SK-N-SH (cell line): Measurements from ENCODE around the gene KLHL14.

Experiments used
- CTCF ChIP-seq: fragments of 200-600 bp; sonication (generic); IDR thresholded peaks from 2 replicates; pipeline ENCODE4 v1.6.1; 2017; ENCODE audit warnings: antibody characterized with exemption, mild to moderate bottlenecking, moderate library complexity
- EP300 ChIP-seq, 2 experiments: IDR thresholded peaks; 2 replicates each; pipeline versions ENCODE4 v1.4.0 to v1.6.1; 2012; ENCODE audit warnings: borderline replicate concordance in 1 of 2, low read depth in 1 of 2, low read length in 1 of 2
- EZH2phosphoT487 ChIP-seq: fragments of 200-600 bp; sonication (generic); IDR thresholded peaks from 2 replicates; pipeline ENCODE4 v1.6.1; 2017; ENCODE audit warnings: low read depth, mixed run types, mild to moderate bottlenecking, antibody characterized with exemption, moderate library complexity, borderline replicate concordance
- IRF3 ChIP-seq: fragments of 150-350 bp; IDR thresholded peaks from 2 replicates; pipeline ENCODE4 v1.6.1; 2016; ENCODE audit warnings: mild to moderate bottlenecking, low read depth, low read length
- JUND ChIP-seq: IDR thresholded peaks from 2 replicates; pipeline ENCODE4 v1.4.0; 2012
- MAX ChIP-seq: IDR thresholded peaks from 2 replicates; pipeline ENCODE4 v1.4.0; 2012; ENCODE audit warnings: low read depth
- POLR2AphosphoS5 ChIP-seq: IDR thresholded peaks from 2 replicates; pipeline ENCODE4 v1.6.1; 2012; ENCODE audit warnings: low read depth, low read length
- RAD21 ChIP-seq: IDR thresholded peaks from 2 replicates; pipeline ENCODE4 v1.6.1; 2012; ENCODE audit warnings: mild to moderate bottlenecking, low read length
- REST ChIP-seq: IDR thresholded peaks from 2 replicates; pipeline ENCODE4 v1.6.1; 2012; ENCODE audit warnings: mild to moderate bottlenecking, low read depth, low read length, moderate library complexity
- SMC3 ChIP-seq: IDR thresholded peaks from 2 replicates; pipeline ENCODE4 v1.6.1; 2012; ENCODE audit warnings: low read depth, low read length, improper control_type of control experiment
- TF ChIP-seq, protein P1 (sequence below): fragments of 150-350 bp; IDR thresholded peaks from 2 replicates; pipeline ENCODE4 v1.6.1; 2017; ENCODE audit warnings: antibody characterized with exemption, low read length, low read depth, borderline replicate concordance

DNA sequence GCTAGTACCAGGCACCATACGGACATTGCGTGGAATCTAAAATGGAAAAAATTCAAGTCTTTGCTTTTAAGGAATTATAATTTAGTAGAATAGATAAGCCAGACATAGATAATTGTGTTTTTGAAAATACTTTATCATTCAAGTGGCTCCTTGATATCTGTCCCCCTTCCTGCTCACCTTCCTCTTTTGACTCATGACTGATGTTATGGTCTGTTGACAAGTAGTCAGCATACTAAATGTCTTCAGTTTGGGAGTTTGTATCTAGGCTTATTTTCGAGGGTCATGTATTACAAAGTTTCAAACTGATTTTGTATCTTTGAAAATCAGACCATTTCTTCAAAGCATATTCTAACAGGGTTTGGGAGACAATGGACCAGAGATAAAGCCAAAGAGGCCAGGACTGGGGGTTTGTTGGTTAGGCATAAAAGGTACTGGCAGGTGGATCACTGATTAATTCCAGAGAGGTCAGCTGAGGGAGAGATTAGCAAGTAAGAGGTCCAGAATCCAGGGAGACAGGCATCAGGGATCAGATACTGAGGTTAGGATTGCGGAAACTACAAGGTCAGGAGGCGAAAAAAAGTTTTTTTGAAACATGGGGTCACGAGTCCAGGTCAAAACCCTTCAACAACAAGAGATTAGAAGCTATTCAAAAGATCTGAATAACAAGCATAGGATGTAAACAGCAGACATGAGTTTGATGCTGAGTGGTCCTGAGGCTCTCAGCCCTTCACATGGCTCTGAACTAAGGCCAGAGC, 31.5 kb upstream of the KLHL14 start:
- no peak for TF ChIP-seq CTCF
- TF ChIP-seq, protein P1, sequence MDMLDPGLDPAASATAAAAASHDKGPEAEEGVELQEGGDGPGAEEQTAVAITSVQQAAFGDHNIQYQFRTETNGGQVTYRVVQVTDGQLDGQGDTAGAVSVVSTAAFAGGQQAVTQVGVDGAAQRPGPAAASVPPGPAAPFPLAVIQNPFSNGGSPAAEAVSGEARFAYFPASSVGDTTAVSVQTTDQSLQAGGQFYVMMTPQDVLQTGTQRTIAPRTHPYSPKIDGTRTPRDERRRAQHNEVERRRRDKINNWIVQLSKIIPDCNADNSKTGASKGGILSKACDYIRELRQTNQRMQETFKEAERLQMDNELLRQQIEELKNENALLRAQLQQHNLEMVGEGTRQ: no peak
- no peak for TF ChIP-seq RAD21
- TF ChIP-seq REST: no peak
- no peak for TF ChIP-seq EP300 (IDR thresholded peaks at IDR 0.05; ENCODE audit: borderline replicate concordance in 1 of 2, low read depth in 1 of 2, low read length in 1 of 2)
- no peak for TF ChIP-seq EZH2phosphoT487
- TF ChIP-seq IRF3: no peak
- no peak for TF ChIP-seq JUND
- TF ChIP-seq SMC3: no peak
- no peak for TF ChIP-seq POLR2AphosphoS5
- TF ChIP-seq MAX: no peak
